GM12801 (cell line): ENCODE measurements around the gene ST8SIA4.

Source experiments
- CTCF ChIP-seq: IDR thresholded peaks from one replicate; pipeline ENCODE4 v1.5.1; 2011; ENCODE audit warnings: control low read depth; ENCODE audit not compliant: insufficient read length; ENCODE audit errors: extremely low read depth

Gene ST8SIA4

GRCh38 chr5:100827481-100827889, 75.6 kb downstream of the ST8SIA4 start:
- no peak for TF ChIP-seq CTCF

DNA sequence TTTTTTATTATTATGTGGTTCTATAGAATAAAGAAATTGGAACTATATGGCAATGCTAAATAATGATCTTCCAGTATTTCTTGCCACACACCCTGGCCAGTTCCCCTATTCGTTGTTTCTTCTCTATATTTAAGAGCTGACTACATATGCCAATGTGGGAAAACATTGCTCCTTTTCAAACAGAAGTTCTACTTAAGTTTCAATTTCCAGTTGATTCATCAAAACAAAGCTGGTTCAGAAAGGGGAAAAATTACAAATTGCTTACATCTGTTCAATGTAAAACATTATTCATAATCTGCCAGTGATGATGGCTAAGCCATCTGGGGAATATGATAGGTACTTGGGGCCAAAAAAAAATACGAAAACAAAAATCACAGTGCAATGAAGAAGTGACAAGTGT, 76.9 kb downstream of the ST8SIA4 start:
- no peak for TF ChIP-seq CTCF

DNA sequence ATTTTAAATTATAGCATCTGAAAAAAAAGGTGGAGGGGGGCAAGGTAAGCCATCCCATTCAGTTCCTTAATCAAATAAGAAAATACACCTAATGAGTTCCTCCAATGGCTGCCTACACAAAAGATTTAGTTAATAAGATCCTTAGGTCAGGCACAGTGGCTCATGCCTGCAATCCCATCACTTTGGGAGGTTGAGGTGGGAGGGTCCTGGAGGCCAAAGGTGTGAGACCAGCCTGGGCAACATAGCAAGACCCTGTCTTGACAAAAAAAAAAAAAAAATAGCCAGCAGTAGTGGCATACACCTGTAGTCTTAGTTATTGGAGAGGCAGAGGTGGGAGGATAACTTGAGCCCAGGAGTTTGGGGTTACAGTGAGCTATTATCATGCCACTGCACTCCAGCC, 78.4 kb downstream of the ST8SIA4 start:
- no peak for TF ChIP-seq CTCF

DNA sequence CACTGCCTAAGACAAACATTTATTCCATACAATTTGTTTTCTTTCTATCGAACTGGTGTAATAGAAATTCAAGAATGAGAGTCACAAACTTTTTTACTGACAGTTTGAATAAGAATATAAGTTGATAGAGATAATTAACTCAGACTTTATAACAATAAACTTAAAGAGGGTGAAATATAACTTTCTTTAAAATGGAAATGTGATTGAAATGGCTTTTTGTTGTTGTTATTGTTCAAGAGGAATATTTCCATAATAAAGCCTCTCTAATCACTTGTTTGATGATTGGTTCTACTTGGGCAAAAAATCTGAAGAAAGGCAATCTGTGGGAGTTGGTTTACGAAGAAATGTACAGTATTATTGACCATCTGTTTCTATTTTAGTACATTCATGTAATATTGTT, 79.3 kb downstream of the ST8SIA4 start:
- no peak for TF ChIP-seq CTCF

DNA sequence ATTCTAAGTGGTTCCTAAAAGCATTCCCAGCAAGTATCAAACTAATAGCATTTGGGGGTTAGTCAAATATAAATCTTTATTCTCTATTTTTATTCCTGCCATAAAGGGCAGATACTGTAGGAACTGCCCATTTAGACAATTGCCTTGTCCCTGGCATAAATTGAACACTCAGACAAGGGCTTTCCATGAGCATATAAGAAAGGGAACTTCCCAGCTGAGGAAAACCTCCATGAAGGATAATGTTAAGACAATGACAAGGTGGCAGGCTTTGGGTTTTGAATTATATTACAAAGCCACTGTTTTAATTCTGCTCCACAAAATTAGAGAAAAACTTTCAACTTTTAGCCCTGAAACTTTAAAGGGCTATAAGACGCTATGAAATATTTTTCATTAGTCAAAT, 81.3 kb downstream of the ST8SIA4 start:
- no peak for TF ChIP-seq CTCF

DNA sequence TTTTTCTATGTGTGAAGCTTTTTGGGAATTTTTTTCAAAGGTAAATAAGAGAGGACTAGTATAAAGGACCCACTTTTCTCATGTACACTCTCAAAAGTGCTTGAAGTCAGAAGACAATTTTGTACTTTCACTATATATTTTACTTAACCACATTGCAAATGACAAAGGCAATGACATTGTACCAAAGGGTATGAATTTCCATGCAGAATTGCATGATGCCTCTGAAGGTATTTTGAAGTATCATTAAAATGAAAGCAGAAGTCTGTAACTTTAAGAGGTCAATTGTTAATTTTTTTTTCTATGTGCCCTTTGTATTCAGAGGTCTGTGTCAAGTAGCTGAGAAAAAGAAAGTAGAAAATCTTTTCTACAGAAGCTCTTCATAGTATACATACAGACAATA, 84.7 kb downstream of the ST8SIA4 start:
- no peak for TF ChIP-seq CTCF

- no peak for TF ChIP-seq CTCF
These were observed 99.7 kb downstream of the ST8SIA4 start for GRCh38 chr5:100803397-100803796.

GRCh38 chr5:100802208-100802607, 100.9 kb downstream of the ST8SIA4 start:
- no peak for TF ChIP-seq CTCF
